Measurements from ENCODE around the gene RAB11FIP3.
"Not testable (repeated sequence)": the region's sequence is repeated elsewhere in the genome, so short reads cannot be mapped to it uniquely, and the experiment has no call there.

Gene RAB11FIP3

DNA sequence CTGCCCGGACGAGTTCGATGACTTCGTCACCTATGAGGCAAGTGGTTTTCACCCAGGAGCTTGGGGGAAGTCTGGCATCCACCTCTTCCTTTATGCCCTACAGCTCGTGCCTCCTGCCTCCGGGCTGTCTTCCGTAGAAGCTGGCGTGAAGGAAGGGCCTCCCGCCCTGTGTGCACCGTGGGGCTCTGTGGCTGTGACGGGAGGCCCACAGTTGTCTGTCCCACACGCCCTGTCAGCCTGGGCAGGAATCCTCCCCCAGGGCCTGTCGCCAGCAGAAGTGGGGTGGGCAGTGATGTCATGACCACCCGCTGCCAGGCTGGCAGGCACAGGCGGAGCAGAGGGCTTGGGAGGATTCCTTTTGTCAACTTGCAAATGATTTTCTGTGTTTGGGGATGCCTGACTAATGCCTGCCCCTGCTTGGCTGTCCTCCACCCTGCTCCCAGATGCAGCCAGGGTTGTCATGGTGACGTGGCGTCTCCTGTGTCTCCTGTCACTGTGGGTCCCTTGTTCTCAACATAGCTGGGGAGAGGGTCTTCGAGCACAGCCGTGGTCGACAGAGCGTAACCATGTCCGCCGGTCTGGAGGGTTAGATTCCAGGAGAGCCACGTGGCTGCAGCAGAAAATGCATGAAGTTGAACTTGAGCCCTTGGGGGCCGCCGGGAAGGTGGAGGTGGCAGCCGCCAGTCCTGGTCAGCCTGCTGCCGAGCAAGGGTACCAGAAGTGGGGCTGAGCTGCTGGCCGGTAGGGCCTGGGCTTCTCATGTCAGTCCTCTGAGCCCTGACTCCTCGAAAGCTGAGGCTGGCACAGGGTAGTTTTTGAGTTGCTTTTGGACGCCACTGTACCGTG, 46.1 kb downstream of the RAB11FIP3 start:
- Histone ChIP-seq H3K27ac (no peak overlapping the region), H3K4me3 (no peak overlapping the region)
- TF ChIP-seq, protein P1, sequence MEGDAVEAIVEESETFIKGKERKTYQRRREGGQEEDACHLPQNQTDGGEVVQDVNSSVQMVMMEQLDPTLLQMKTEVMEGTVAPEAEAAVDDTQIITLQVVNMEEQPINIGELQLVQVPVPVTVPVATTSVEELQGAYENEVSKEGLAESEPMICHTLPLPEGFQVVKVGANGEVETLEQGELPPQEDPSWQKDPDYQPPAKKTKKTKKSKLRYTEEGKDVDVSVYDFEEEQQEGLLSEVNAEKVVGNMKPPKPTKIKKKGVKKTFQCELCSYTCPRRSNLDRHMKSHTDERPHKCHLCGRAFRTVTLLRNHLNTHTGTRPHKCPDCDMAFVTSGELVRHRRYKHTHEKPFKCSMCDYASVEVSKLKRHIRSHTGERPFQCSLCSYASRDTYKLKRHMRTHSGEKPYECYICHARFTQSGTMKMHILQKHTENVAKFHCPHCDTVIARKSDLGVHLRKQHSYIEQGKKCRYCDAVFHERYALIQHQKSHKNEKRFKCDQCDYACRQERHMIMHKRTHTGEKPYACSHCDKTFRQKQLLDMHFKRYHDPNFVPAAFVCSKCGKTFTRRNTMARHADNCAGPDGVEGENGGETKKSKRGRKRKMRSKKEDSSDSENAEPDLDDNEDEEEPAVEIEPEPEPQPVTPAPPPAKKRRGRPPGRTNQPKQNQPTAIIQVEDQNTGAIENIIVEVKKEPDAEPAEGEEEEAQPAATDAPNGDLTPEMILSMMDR (IDR thresholded peaks at IDR 0.05) = no peak
- DNase-seq (ENCODE audit: low spot score) = no peak

DNA sequence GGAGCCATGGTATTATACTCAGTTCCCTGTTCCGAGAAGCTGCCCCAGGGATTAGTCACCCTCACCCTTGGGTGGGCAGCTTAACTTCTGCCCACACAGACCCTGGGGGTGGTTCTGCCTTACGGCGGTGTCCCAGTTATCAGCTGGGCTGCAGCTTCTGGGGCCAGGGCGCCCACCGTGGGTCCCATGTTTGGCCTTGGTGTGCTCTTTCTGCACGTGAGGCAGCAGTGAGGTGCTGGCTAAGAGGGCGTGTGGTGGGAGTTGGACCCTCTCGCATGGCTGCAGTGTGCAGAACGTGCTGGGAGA, 46.7 kb downstream of the RAB11FIP3 start:
- no peak overlapping the region for H3K27ac ChIP-seq
- DNase-seq (ENCODE audit: low spot score) = no peak
- no peak overlapping the region for H3K4me3 ChIP-seq
- TF ChIP-seq, protein P1 (IDR thresholded peaks at IDR 0.05) = no peak

DNA sequence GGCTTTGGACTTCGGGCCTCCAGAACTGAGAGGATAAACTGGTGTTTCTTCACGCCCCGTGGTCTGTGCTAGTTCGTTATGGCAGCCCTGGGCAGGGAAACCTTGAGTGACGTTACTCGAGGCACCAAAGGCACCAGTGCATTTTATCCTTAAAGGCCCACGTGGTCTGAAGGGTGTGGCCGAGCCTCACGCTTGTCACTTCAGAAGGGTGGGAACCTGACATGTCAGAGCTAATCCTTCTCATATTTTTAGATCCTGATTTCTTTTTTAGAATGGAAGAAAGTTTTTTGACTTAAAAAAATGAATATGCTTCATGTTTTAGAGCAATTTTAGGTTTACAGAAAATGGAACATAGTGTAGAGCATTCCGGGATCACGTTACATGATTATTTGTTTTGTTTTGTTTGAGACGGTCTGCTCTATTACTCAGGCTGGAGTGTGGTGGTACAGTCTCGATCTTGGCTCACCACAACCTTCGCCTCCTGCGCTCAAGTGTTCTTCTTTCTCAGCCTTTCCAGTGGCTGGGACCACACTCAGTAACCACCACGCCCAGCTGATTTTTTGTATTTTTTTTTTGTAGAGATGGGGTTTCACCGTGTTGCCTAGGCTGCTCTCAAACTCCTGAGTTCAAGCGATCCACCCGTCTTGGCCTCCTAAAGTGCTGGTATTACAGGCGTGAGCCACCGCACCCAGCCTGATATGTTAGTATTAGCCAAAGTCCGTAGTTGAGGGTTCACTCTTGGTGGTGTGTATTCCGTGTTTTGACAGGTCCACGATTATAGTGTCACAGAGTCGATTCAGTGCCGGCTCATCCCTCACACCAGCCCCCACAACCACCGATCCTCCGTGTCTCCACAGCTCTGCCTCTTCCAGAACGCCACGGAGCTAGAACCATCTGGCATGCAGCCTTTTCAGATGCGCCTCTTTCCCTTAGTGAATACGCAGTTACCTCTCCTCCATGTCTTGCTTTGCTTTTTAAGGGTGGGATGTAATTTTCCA, 47.9 kb downstream of the RAB11FIP3 start:
- Histone ChIP-seq H3K4me3 (no peak overlapping the region), H3K27ac (no peak overlapping the region)
- no peak for DNase-seq (ENCODE audit: low spot score)
- TF ChIP-seq, protein P1 (IDR thresholded peaks at IDR 0.05) = no peak

DNA sequence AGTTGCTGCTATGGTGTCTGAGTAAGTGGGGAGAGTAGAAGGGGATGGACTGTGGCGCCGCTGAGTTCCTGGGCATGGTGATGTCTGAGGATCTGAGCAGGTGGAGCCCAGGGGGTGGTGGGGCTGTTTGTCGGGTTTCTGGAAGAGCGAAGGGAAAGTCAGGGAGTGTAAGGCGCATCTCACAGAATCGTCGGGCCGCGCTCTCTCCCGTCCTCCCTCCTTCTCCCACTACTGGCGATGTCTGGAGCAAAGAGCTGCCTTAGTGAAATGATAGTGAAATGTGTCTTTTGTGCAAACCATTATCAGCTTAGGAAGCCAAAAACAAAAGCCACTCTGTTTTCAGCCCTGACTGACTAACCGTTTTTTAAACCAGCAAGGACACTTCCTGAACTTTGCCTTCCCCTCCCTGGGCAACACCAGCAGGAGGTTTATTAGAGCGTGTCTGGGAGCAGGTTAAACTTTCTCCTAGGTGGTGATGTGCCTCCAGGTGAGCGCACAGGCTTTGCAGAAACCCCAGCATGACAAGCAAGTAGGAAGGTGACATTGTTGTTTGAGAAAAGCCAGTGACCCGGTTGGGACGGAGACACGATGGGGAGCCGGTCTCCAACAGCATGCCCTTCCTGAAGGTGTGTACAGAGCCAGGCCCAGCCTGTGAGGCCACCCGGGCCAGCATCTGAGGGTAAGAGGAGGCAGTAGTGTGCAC, 49.1 kb downstream of the RAB11FIP3 start:
- H3K27ac ChIP-seq = no peak overlapping the region
- no peak for DNase-seq (ENCODE audit: low spot score)
- TF ChIP-seq, protein P1 (IDR thresholded peaks at IDR 0.05) = no peak
- H3K4me3 ChIP-seq = no peak overlapping the region

DNA sequence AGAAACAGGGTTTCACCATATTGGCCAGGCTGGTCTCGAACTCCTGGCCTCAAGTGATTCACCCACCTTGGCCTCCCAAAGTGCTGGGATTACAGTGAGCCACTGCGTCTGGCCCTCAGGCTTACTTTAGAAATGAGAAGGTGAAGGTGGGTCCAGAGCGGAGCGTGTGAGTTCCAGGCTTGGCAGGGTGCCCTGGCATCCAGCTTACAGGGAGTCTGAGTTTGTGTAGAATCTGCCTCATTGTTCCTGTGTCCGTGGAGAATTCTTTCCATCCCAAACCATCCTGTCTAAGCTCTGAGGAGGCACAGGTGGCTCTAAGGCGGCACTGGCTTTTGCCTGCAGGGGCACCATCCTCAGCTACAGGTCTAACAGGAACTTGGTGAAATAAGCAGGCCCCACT, 50.6 kb downstream of the RAB11FIP3 start:
- TF ChIP-seq, protein P1 (IDR thresholded peaks at IDR 0.05) = no peak
- DNase-seq (ENCODE audit: low spot score) = no peak
- Histone ChIP-seq H3K4me3 (no peak overlapping the region), H3K27ac (no peak overlapping the region)

DNA sequence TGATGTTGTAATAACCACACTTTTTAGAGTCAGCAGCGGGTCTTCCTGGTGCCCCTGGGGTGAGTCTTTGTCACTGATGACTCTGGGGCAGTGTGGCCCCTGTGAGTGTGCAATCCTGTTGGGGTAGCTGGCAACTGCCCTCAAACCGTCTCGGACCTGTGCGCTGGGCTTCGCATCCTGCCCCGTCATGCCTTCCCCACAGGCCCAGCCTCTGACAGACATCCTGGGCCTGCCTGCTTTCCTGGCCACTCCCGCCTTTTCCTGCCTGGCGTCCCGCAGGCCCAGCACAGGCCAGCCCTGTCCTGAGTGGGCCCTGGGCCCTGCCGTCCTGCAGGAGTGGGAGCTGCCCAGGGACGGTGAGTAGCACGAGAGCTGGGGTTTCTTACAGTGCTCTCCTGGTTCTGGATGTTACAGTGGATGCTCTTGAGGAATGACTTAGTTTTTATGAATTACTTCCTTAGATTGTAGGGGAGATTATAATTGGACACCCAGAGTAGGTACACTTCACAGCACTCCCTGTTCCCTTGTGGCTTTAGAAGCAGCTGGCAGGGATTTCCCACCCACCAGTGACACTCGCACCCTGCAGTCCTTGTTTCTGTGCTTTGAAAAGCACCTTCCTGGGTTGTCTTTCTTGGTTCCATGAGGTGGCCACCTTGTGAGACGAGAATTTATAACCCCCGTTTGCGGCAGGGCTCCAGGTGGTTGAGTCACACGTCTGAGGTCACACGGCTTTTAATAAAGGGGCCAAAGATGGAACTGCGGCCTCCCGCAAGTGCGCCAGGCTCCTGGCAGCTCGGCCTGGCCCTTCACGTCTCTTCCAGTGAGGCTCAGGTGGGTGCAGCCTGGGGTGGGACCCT, 52.1 kb downstream of the RAB11FIP3 start:
- no peak overlapping the region for H3K4me3 ChIP-seq
- no peak for DNase-seq (ENCODE audit: low spot score)
- TF ChIP-seq, protein P1 (IDR thresholded peaks at IDR 0.05) = no peak
- H3K27ac ChIP-seq = no peak overlapping the region

DNA sequence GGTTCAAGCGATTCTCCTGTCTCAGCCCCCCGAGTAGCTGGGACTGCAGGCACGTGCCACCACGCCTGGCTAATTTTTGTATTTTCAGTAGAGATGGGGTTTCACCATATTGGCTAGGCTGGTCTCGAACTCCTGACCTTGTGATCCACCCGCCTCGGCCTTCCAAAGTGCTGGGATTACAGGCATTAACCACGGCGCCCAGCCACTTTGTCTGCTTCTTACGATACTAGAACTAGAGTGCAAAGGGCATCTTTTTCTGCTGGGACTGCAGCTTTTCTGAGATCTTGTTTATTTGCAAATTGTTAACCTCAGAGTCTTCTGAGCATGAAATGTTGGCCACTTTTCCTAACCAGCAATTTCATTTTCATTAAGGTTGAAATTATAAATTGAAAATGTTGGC, 52.8 kb downstream of the RAB11FIP3 start:
- not testable (repeated sequence) for H3K27ac ChIP-seq; H3K4me3 ChIP-seq; DNase-seq (ENCODE audit: low spot score)

All from coronary artery (tissue), 2 donors.